A549 (cell line): ENCODE results near the gene TRAPPC2L. TPM values are rescaled to one million over a fixed set of nuclear protein-coding genes. Genes with fewer than 3 reads are reported as not detected.

Experiments used
- ATAC-seq, 2 experiments: fragments of 200-7000 bp in 1 of 2; fragments of >200 bp in 1 of 2; cut with Nextera tagmentation in 1 of 2; cut with Tn5 transposase in 1 of 2; 3 replicates each; pipeline versions ENCODE4 v1.8.0 to v1.9.1; 2018 to 2020; ENCODE audit warnings: mild to moderate bottlenecking in 1 of 2, moderate library complexity in 1 of 2
- CTCF ChIA-PET: fragments of 300-600 bp; sonication (Branson Sonifier 250); formaldehyde crosslinking; extraction: SDS; loops from one replicate; lab custom pipeline; 2021; ENCODE audit warnings: antibody characterized with exemption, inconsistent platforms; lab: Yijun Ruan, JAX
- POLR2A ChIA-PET: fragments of 350-600 bp; formaldehyde crosslinking; extraction: SDS; loops from one replicate; lab custom pipeline; 2021; ENCODE audit warnings: antibody characterized with exemption, inconsistent platforms; lab: Yijun Ruan, JAX
- DNase-seq, 2 experiments: peaks; one replicate each; pipeline versions ENCODE4 v3.0.0 to v3.0.0-alpha.2; 2011 to 2016; ENCODE audit warnings: low read depth in 1 of 2, low spot score in 1 of 2
- FAIRE-seq: peaks from 2 replicates; lab custom pipeline; 2011; peaks lifted over from hg19 to GRCh38; lab: Jason Lieb, UNC
- H3K27ac ChIP-seq, 2 experiments: fragments of >200 bp; sonication (Bioruptor Twin); formaldehyde crosslinking; 3 replicates each; pipeline ENCODE4 v1.5.1; 2016 to 2017
- H3K4me1 ChIP-seq: fragments of >200 bp; sonication (Bioruptor Twin); formaldehyde crosslinking; 3 replicates; pipeline ENCODE4 v1.6.1; 2016
- H3K4me2 ChIP-seq: fragments of >200 bp; sonication (Bioruptor Twin); formaldehyde crosslinking; 3 replicates; pipeline ENCODE4 v1.6.1; 2016
- H3K4me3 ChIP-seq: fragments of >200 bp; sonication (Bioruptor Twin); formaldehyde crosslinking; 3 replicates; pipeline ENCODE4 v1.5.1; 2016
- H3K9me3 ChIP-seq: fragments of >200 bp; sonication (Bioruptor Twin); formaldehyde crosslinking; 3 replicates; pipeline ENCODE4 v1.6.1; 2016
- ATOH8 ChIP-seq: fragments of 250-450 bp; sonication (Bioruptor Pico); IDR thresholded peaks from 2 replicates; pipeline ENCODE4 v1.5.0; 2020; ENCODE audit warnings: low read depth, mild to moderate bottlenecking, moderate library complexity
- CBX2 ChIP-seq: fragments of 200-600 bp; sonication (generic); IDR thresholded peaks from 2 replicates; pipeline ENCODE4 v1.6.1; 2016; ENCODE audit warnings: low read depth, mild to moderate bottlenecking, borderline replicate concordance
- CBX8 ChIP-seq: fragments of 200-600 bp; sonication (generic); IDR thresholded peaks from 2 replicates; pipeline ENCODE4 v1.6.1; 2016
- EHF ChIP-seq: fragments of 250-450 bp; sonication (Bioruptor Pico); IDR thresholded peaks from 2 replicates; pipeline ENCODE4 v1.5.0; 2020; ENCODE audit warnings: mild to moderate bottlenecking
- EHMT2 ChIP-seq: fragments of 200-600 bp; sonication (generic); IDR thresholded peaks from 2 replicates; pipeline ENCODE4 v1.6.1; 2016; ENCODE audit warnings: antibody characterized with exemption, low read depth, mild to moderate bottlenecking, moderate library complexity
- EP300 ChIP-seq, 2 experiments: fragments of >200 bp; sonication (Bioruptor Twin); formaldehyde crosslinking; IDR thresholded peaks; 2 replicates in 1 of 2; 3 replicates in 1 of 2; pipeline ENCODE4 v1.6.1; 2016 to 2017
- FOSL2 ChIP-seq, 2 experiments: fragments of 450-650 bp in 1 of 2; fragments of >200 bp in 1 of 2; sonication (Bioruptor Twin) in 1 of 2; formaldehyde crosslinking; IDR thresholded peaks; 2 replicates each; pipeline versions ENCODE4 v1.5.0 to v1.6.1; 2016 to 2020; ENCODE audit warnings: mild to moderate bottlenecking in 1 of 2, moderate library complexity in 1 of 2
- GATA3 ChIP-seq: IDR thresholded peaks from 2 replicates; pipeline ENCODE4 v1.6.1; 2012; ENCODE audit warnings: borderline replicate concordance
- HEYL ChIP-seq: fragments of 250-450 bp; sonication (Bioruptor Pico); IDR thresholded peaks from 2 replicates; pipeline ENCODE4 v1.8.0; 2021; ENCODE audit warnings: mild to moderate bottlenecking, moderate library complexity
- HMGXB4 ChIP-seq: fragments of 250-450 bp; sonication (Bioruptor Pico); IDR thresholded peaks from 2 replicates; pipeline ENCODE4 v1.5.0; 2021; ENCODE audit warnings: mild to moderate bottlenecking, moderate library complexity, borderline replicate concordance
- KDM1A ChIP-seq: fragments of 200-600 bp; sonication (generic); IDR thresholded peaks from 2 replicates; pipeline ENCODE4 v1.6.1; 2016; ENCODE audit warnings: low read depth, mild to moderate bottlenecking
- MAFK ChIP-seq: fragments of 450-650 bp; IDR thresholded peaks from 2 replicates; pipeline ENCODE4 v1.6.1; 2014; ENCODE audit not compliant: partially characterized antibody
- MYC ChIP-seq: IDR thresholded peaks from 2 replicates; pipeline ENCODE4 v1.6.1; 2012; ENCODE audit warnings: mild to moderate bottlenecking, inconsistent platforms, low read length, improper control_type of control experiment, borderline replicate concordance
- NPAS2 ChIP-seq: fragments of 250-450 bp; sonication (Bioruptor Pico); IDR thresholded peaks from 2 replicates; pipeline ENCODE4 v1.8.0; 2022; ENCODE audit warnings: mild to moderate bottlenecking, moderate library complexity, borderline replicate concordance
- NR3C1 ChIP-seq: fragments of >200 bp; sonication (Bioruptor Twin); formaldehyde crosslinking; IDR thresholded peaks from 3 replicates; pipeline ENCODE4 v1.6.1; 2017
- POLR2A ChIP-seq: IDR thresholded peaks from 2 replicates; pipeline ENCODE4 v1.6.1; 2012; ENCODE audit warnings: mild to moderate bottlenecking, low read length
- POLR2AphosphoS2 ChIP-seq: conservative IDR thresholded peaks from 2 replicates; pipeline ENCODE4 v1.6.1; 2012; ENCODE audit warnings: low read length, improper control_type of control experiment, inconsistent platforms
- REST ChIP-seq: fragments of 200-600 bp; sonication (generic); IDR thresholded peaks from 2 replicates; pipeline ENCODE4 v1.6.1; 2016; ENCODE audit warnings: antibody characterized with exemption, mild to moderate bottlenecking, moderate library complexity
- USF2 ChIP-seq: fragments of 450-650 bp; IDR thresholded peaks from 2 replicates; pipeline ENCODE4 v1.6.1; 2014; ENCODE audit warnings: antibody characterized with exemption
- ZC3H11A ChIP-seq: fragments of 450-650 bp; IDR thresholded peaks from 2 replicates; pipeline ENCODE4 v1.6.1; 2014; ENCODE audit warnings: antibody characterized with exemption, mild to moderate bottlenecking
- ZNF302 ChIP-seq: fragments of 250-450 bp; sonication (Bioruptor Pico); IDR thresholded peaks from 2 replicates; pipeline ENCODE4 v1.9.0; 2021; ENCODE audit warnings: inconsistent platforms, mild to moderate bottlenecking, moderate library complexity
- ZSCAN20 ChIP-seq: fragments of 250-450 bp; sonication (Bioruptor Pico); IDR thresholded peaks from 2 replicates; pipeline ENCODE4 v1.8.0; 2022; ENCODE audit warnings: mild to moderate bottlenecking, moderate library complexity
- WGBS: methylation state at CpG from one replicate; pipeline ENCODE4 v1.1.6; 2017; ENCODE audit errors: missing lambda C conversion rate; 5-methylcytosine and 5-hydroxymethylcytosine counted together
- polyA plus RNA-seq, 4 experiments: library from polyadenylated mRNA; depleted of rRNA in 3 of 4; stranded (reverse); fragments of >200 nt; fragmentation: RNase III in 1 of 4; extraction: RNeasy Plus Mini Kit Qiagen cat#74134 plus additional on column Dnase treatment in 1 of 4; gene quantifications; 2 replicates in 3 of 4; 3 replicates in 1 of 4; pipeline ENCODE4 v1.2.3, GENCODE V29; 2011 to 2017
- TF ChIP-seq, protein P1 (sequence below): IDR thresholded peaks from 2 replicates; pipeline ENCODE4 v1.6.1; 2012
- TF ChIP-seq, protein P2 (sequence below): fragments of >200 bp; sonication (Bioruptor Twin); formaldehyde crosslinking; IDR thresholded peaks from 3 replicates; pipeline ENCODE4 v1.6.1; 2016
- TF ChIP-seq, protein P3 (sequence below): fragments of >200 bp; sonication (Bioruptor Twin); formaldehyde crosslinking; IDR thresholded peaks from 2 replicates; pipeline ENCODE4 v1.6.1; 2016

The TRAPPC2L gene
- polyA plus RNA-seq, 2 of the 4 experiments (the other 2 are of a cell fraction) = 70.3 to 80.2 TPM

DNA sequence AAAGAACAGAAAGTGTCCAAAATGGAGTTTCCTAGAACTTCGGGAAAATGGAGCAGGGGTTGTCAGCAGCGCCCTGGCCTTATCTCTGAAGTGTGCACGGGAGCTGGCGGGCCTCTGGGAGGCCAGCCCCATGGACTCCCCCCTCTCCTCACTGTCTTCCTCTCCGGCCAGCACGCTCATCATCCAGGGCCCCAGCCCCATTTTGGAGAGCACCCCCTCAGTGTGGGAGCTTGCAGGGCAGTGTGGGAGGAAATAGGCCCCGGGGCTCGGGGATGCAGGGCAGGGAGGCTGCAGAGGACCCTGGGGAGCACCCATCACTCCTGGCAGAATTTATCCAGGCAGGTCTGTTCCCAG lies 14.4 kb downstream of the TRAPPC2L start:
- no peak overlapping the region for H3K4me3 ChIP-seq
- ChIA-PET POLR2A (no interaction called here), CTCF (interaction anchor here (1.0 kb wide), 1 partner anchor 9 kb away, joined by 3 read pairs; no protein-coding TSS in a partner anchor)
- ATAC-seq = no peak
- TF ChIP-seq POLR2AphosphoS2 = no peak
- TF ChIP-seq, protein P1, sequence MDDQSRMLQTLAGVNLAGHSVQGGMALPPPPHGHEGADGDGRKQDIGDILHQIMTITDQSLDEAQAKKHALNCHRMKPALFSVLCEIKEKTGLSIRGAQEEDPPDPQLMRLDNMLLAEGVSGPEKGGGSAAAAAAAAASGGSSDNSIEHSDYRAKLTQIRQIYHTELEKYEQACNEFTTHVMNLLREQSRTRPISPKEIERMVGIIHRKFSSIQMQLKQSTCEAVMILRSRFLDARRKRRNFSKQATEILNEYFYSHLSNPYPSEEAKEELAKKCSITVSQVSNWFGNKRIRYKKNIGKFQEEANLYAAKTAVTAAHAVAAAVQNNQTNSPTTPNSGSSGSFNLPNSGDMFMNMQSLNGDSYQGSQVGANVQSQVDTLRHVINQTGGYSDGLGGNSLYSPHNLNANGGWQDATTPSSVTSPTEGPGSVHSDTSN = no peak
- no peak for TF ChIP-seq ZC3H11A
- TF ChIP-seq EP300 (IDR thresholded peaks at IDR 0.05) = no peak
- TF ChIP-seq POLR2A = no peak
- no peak for TF ChIP-seq USF2
- no peak for TF ChIP-seq EHMT2
- no peak for TF ChIP-seq CBX2
- TF ChIP-seq GATA3 = no peak
- no peak for TF ChIP-seq NR3C1
- TF ChIP-seq NPAS2 (CRISPR knock-in tag) = no peak
- TF ChIP-seq HMGXB4 (CRISPR knock-in tag) = no peak
- TF ChIP-seq MAFK = no peak
- no peak for TF ChIP-seq REST
- TF ChIP-seq KDM1A = no peak
- no peak for TF ChIP-seq CBX8
- TF ChIP-seq, protein P2, sequence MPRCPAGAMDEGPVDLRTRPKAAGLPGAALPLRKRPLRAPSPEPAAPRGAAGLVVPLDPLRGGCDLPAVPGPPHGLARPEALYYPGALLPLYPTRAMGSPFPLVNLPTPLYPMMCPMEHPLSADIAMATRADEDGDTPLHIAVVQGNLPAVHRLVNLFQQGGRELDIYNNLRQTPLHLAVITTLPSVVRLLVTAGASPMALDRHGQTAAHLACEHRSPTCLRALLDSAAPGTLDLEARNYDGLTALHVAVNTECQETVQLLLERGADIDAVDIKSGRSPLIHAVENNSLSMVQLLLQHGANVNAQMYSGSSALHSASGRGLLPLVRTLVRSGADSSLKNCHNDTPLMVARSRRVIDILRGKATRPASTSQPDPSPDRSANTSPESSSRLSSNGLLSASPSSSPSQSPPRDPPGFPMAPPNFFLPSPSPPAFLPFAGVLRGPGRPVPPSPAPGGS = no peak
- TF ChIP-seq MYC = no peak
- H3K9me3 ChIP-seq = no peaks in the 10 kb centered on the region
- no peak overlapping the region for H3K4me2 ChIP-seq
- H3K27ac ChIP-seq = no peak overlapping the region
- no peak for DNase-seq
- FAIRE-seq = no peak
- no peaks in the 10 kb centered on the region for H3K4me1 ChIP-seq
- 47% methylated on average over 8 of the region's 8 CpGs for WGBS

GRCh38 chr16:88871730-88872416 lies 14.9 kb downstream of the TRAPPC2L start:
- no peaks in the 10 kb centered on the region for H3K9me3 ChIP-seq
- ChIA-PET POLR2A (no interaction called here), CTCF (no interaction called here)
- DNase-seq = no peak
- 61% methylated on average over 4 of the region's 21 CpGs for WGBS
- no peak overlapping the region for H3K27ac ChIP-seq
- ATAC-seq = no peak
- no peak overlapping the region for H3K4me2 ChIP-seq
- no peak overlapping the region for H3K4me3 ChIP-seq
- no peak for FAIRE-seq
- no peaks in the 10 kb centered on the region for H3K4me1 ChIP-seq
- TF ChIP-seq HMGXB4 (CRISPR knock-in tag) (no peak), ZSCAN20 (no peak), FOSL2 (IDR thresholded peaks at IDR 0.05) (no peak), FOSL2 (CRISPR knock-in tag; IDR thresholded peaks at IDR 0.05) (no peak), HEYL (CRISPR knock-in tag) (no peak), EP300 (IDR thresholded peaks at IDR 0.05) (no peak), EHF (CRISPR knock-in tag) (no peak), EHMT2 (no peak), CBX2 (no peak), ZNF302 (no peak), ZC3H11A (no peak), ATOH8 (CRISPR knock-in tag) (no peak), MYC (no peak)
- TF ChIP-seq, protein P3, sequence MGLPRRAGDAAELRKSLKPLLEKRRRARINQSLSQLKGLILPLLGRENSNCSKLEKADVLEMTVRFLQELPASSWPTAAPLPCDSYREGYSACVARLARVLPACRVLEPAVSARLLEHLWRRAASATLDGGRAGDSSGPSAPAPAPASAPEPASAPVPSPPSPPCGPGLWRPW = no peak
